Mucosa of descending colon (tissue), 3 donors: ENCODE measurements around the gene CCDC89. TPM values are rescaled to one million over a fixed set of nuclear protein-coding genes. Genes with fewer than 3 reads are reported as not detected.

Source experiments
- ATAC-seq: fragments of 200-7000 bp; cut with Tn5 transposase; one replicate; pipeline ENCODE4 v1.9.1; 2020; ENCODE audit warnings: mild to moderate bottlenecking, moderate library complexity
- DNase-seq, 3 donors: peaks; one replicate each; pipeline ENCODE4 v3.0.0-alpha.2; 2020
- H3K36me3 ChIP-seq: fragments of 200-600 bp; one replicate; pipeline ENCODE4 v1.8.0; 2021; ENCODE audit warnings: low read depth, mild to moderate bottlenecking
- H3K4me1 ChIP-seq: fragments of 200-600 bp; one replicate; pipeline ENCODE4 v1.8.0; 2021; ENCODE audit warnings: low read depth, mild to moderate bottlenecking
- H3K4me3 ChIP-seq: fragments of 200-600 bp; one replicate; pipeline ENCODE4 v1.8.0; 2021; ENCODE audit warnings: mild to moderate bottlenecking
- H3K9me3 ChIP-seq: fragments of 200-600 bp; one replicate; pipeline ENCODE4 v1.8.0; 2021; ENCODE audit warnings: mild to moderate bottlenecking
- CTCF ChIP-seq: fragments of 200-600 bp; IDR thresholded peaks from one replicate; pipeline ENCODE4 v1.8.0; 2022; ENCODE audit warnings: antibody characterized with exemption, mild to moderate bottlenecking
- intact Hi-C, 2 donors: fragments of 100-400 bp; cut with DNase I in 1 of 2; cut with micrococcal nuclease in 1 of 2; formaldehyde crosslinking; loops; one replicate each; pipeline versions ENCODE4 v1.11.0 to v1.11.1; 2022; cut with DNase I, micrococcal nuclease
- total RNA-seq, 3 donors: library from RNA; stranded (reverse); fragmentation: NEBNext Ultra II Directional in 2 of 3; extraction: Animal tissue kit (Norgen Biotek cat#: 25700) in 2 of 3; gene quantifications; one replicate each; pipeline versions ENCODE4 v1.2.1 to v1.2.4, GENCODE V29; 2021 to 2023
- donor health status: DM: no; HTN: no; CAD: no; lungs with moderate emphysema.
- donor health status: DM: no; HTN: no; CAD: no.
- donor health status: DM: no; HTN: yes; CAD: no.

CCDC89 gene
- total RNA-seq, 3 donors from 2014 or later = 4.1 to 6.4 (median 4.1) TPM

GRCh38 chr11:85643191-85643614, 42.8 kb downstream of the CCDC89 start:
- Histone ChIP-seq H3K9me3 (no peaks in the 10 kb centered on the region), H3K4me3 (no peak overlapping the region), H3K4me1 (peaks cover 6% of the 10 kb centered on the region), H3K36me3 (no peaks in the 10 kb centered on the region)
- intact Hi-C loops = no loop called here
- DNase-seq = no peak
- no peak for ATAC-seq
- TF ChIP-seq CTCF = no peak

GRCh38 chr11:85634747-85635146, 51.2 kb downstream of the CCDC89 start:
- ATAC-seq (no peak), DNase-seq (no peak)
- peaks cover 4% of the 10 kb centered on the region for H3K36me3 ChIP-seq
- intact Hi-C loops = no loop called here
- no peaks in the 10 kb centered on the region for H3K9me3 ChIP-seq
- no peak for TF ChIP-seq CTCF
- H3K4me1 ChIP-seq = peaks cover 4% of the 10 kb centered on the region
- no peak overlapping the region for H3K4me3 ChIP-seq

Other genes with a start within 250 kb of the CCDC89 start
- 10 to 100 TPM in 1 of 3 donors, 1 to 10 TPM in 2; 2.1 to 11.1 (median 2.4) TPM for gene DLG2, start 58.9 kb downstream of the CCDC89 start, total RNA-seq
- gene TMEM126B, start 57.6 kb downstream of the CCDC89 start, total RNA-seq = 10 to 100 TPM; 35.3 to 44.1 (median 38.7) TPM
- 10 to 100 TPM; 18.8 to 25.8 (median 19.4) TPM for gene TMEM126A, start 38.2 kb downstream of the CCDC89 start, total RNA-seq
- gene CREBZF, start 21.1 kb downstream of the CCDC89 start, total RNA-seq = 10 to 100 TPM; 37.6 to 45.6 (median 40.7) TPM
- gene SYTL2, start 124.9 kb upstream of the CCDC89 start, total RNA-seq = 100 to 1,000 TPM; 150 to 502 (median 282) TPM
- gene CCDC83, start 169.2 kb upstream of the CCDC89 start, total RNA-seq = not detected